Aorta (tissue), 5 donors: ENCODE results near the gene ZNF845. TPM values are rescaled to one million over a fixed set of nuclear protein-coding genes. Genes with fewer than 3 reads are reported as not detected.
"Not testable (repeated sequence)": the region's sequence is repeated elsewhere in the genome, so short reads cannot be mapped to it uniquely, and the experiment has no call there.

Experiments
- ATAC-seq: fragments of 200-7000 bp; cut with Tn5 transposase; one replicate; pipeline ENCODE4 v1.9.1; 2022; ENCODE audit warnings: moderate library complexity; ENCODE audit not compliant: low FRiP score
- DNase-seq, 2 donors: peaks; one replicate each; pipeline ENCODE4 v3.0.0-alpha.2; 2020
- H3K27ac ChIP-seq, 2 donors: one replicate each; pipeline ENCODE4 v1.5.1; 2013; ENCODE audit warnings: low read length in 2 of 2, mild to moderate bottlenecking in 2 of 2, moderate library complexity in 2 of 2, control low read depth in 1 of 2, inconsistent platforms in 1 of 2, low read depth in 1 of 2
- H3K27me3 ChIP-seq, 2 donors: one replicate each; pipeline ENCODE4 v1.6.1; 2013; ENCODE audit warnings: control low read depth in 1 of 2, low read length in 1 of 2, mild to moderate bottlenecking in 1 of 2, moderate library complexity in 1 of 2; ENCODE audit not compliant: insufficient read depth in 2 of 2, control insufficient read depth in 1 of 2
- H3K36me3 ChIP-seq, 2 donors: one replicate each; pipeline ENCODE4 v1.6.1; 2013; ENCODE audit warnings: control low read depth in 1 of 2, low read length in 1 of 2, mild to moderate bottlenecking in 1 of 2; ENCODE audit not compliant: insufficient read depth in 2 of 2, control insufficient read depth in 1 of 2
- H3K4me1 ChIP-seq, 2 donors: one replicate each; pipeline ENCODE4 v1.6.1; 2013; ENCODE audit warnings: low read length in 2 of 2, control low read depth in 1 of 2, mild to moderate bottlenecking in 1 of 2, moderate library complexity in 1 of 2; ENCODE audit not compliant: insufficient read depth in 2 of 2, control insufficient read depth in 1 of 2
- H3K4me3 ChIP-seq, 2 donors: one replicate each; pipeline ENCODE4 v1.5.1; 2013; ENCODE audit warnings: low read length in 2 of 2, control low read depth in 1 of 2, mild to moderate bottlenecking in 1 of 2
- H3K9me3 ChIP-seq: one replicate; pipeline ENCODE4 v1.6.1; 2013; ENCODE audit warnings: mild to moderate bottlenecking, low read length; ENCODE audit not compliant: control insufficient read depth
- WGBS, 2 donors: extraction: QIAGEN DNeasy Blood & Tissue Kit; methylation state at CpG; one replicate each; pipeline ENCODE4 v1.1.7; 2013; 5-methylcytosine and 5-hydroxymethylcytosine counted together
- intact Hi-C, 2 donors: fragments of 100-400 bp; cut with DNase I; formaldehyde crosslinking; loops; one replicate each; pipeline versions ENCODE4 v1.14.2 to v1.15.0; 2022
- polyA plus RNA-seq, 2 donors: library from polyadenylated mRNA; stranded (reverse); fragments of 200-250 nt; gene quantifications; one replicate each; pipeline ENCODE4 v1.2.3, GENCODE V29; 2013
- total RNA-seq, 2 donors: library from RNA; stranded (reverse); fragmentation: NEBNext Ultra II Directional; extraction: Animal tissue kit (Norgen Biotek cat#: 25700); gene quantifications; one replicate each; pipeline ENCODE4 v1.2.1, GENCODE V29; 2021
- donor health status: healthy with polysubstance abuse.
- donor health status: Bipolar disorder and iron deficiency.
- donor health status: DM: no; HTN: no; CAD: no.
- donor health status: DM: no; HTN: no; CAD: no.
- donor health status: DM: yes; HTN: yes; CAD: no.

Gene ZNF845
- total and polyA plus RNA-seq, 4 donors: 1.7 to 7.5 (median 4.9) TPM

- 25 to 26% methylated on average over 24 of the region's 24 CpGs for WGBS, 2 donors
- ATAC-seq: no peak
- intact Hi-C loops: no loop called here
- Histone ChIP-seq H3K27ac (no peak overlapping the region), H3K36me3 (no peaks in the 10 kb centered on the region), H3K4me3 (no peak overlapping the region), H3K27me3 (peaks cover 0 to 2% of the 10 kb centered on the region in 2 donors), H3K4me1 (no peaks in the 10 kb centered on the region), H3K9me3 (peaks cover 5% of the 10 kb centered on the region)
- peak; percentile 77 to 88 for DNase-seq
These were observed 4.6 kb upstream of the ZNF845 start for GRCh38 chr19:53328967-53329366.

- ATAC-seq: no peak
- Histone ChIP-seq H3K4me1 (no peaks in the 10 kb centered on the region), H3K27me3 (peaks cover 0 to 2% of the 10 kb centered on the region in 2 donors), H3K27ac (no peak overlapping the region), H3K9me3 (peaks cover 4% of the 10 kb centered on the region), H3K4me3 (peak overlapping the region in 1 of 2 donors; percentile 76), H3K36me3 (no peaks in the 10 kb centered on the region)
- intact Hi-C loops: loop anchor here (2.0 to 10.0 kb wide), 3 partner anchors 62 to 138 kb away; partner anchors contain the start of genes ZNF665 (in 2 of the 2), ZNF677 (in 1 of the 2) and ZNF765 (in 1 of the 2)
- WGBS, 2 donors: 30 to 49% methylated on average over 14 of the region's 14 CpGs
- no peak for DNase-seq
These were observed 1.1 kb upstream of the ZNF845 start for GRCh38 chr19:53332484-53332883.

- WGBS, 2 donors: 0 to 2% methylated on average over 14 of the region's 14 CpGs
- DNase-seq (peak; percentile 72 to 83), ATAC-seq (peak; percentile 45)
- Histone ChIP-seq H3K9me3 (peaks cover 2% of the 10 kb centered on the region), H3K36me3 (no peaks in the 10 kb centered on the region), H3K4me1 (no peaks in the 10 kb centered on the region), H3K4me3 (peak overlapping the region; percentile 76 to 86), H3K27me3 (no peaks in the 10 kb centered on the region), H3K27ac (peak overlapping the region; percentile 11 to 25)
- intact Hi-C loops: loop anchor here (2.0 to 10.0 kb wide), 3 partner anchors 62 to 138 kb away; partner anchors contain the start of genes ZNF665 (in 2 of the 2), ZNF677 (in 1 of the 2) and ZNF765 (in 1 of the 2)
These were observed 485 bp upstream of the ZNF845 start for GRCh38 chr19:53333066-53333462.

GRCh38 chr19:53344403-53344802, 10.9 kb downstream of the ZNF845 start:
- intact Hi-C loops: not testable (repeated sequence)

GRCh38 chr19:53355739-53356138, 22.2 kb downstream of the ZNF845 start:
- peaks cover 2 to 17% of the 10 kb centered on the region in 2 donors for H3K36me3 ChIP-seq
- ATAC-seq (no peak), DNase-seq (no peak)
- H3K27me3 ChIP-seq: no peaks in the 10 kb centered on the region
- intact Hi-C loops: no loop called here
- no peak overlapping the region for H3K4me3 ChIP-seq
- no peaks in the 10 kb centered on the region for H3K4me1 ChIP-seq
- H3K9me3 ChIP-seq: peaks cover 21% of the 10 kb centered on the region
- H3K27ac ChIP-seq: no peak overlapping the region
- 97% methylated on average over 1 of the region's 1 CpG for WGBS, 2 donors

More at GRCh38 chr19:53344403-53344802, 10.9 kb downstream of the ZNF845 start:
- Histone ChIP-seq H3K9me3 (peaks cover 46% of the 10 kb centered on the region), H3K36me3 (peaks cover 23 to 32% of the 10 kb centered on the region in 2 donors)
- not testable (repeated sequence) for ATAC-seq, H3K4me1 ChIP-seq, DNase-seq, H3K4me3 ChIP-seq, H3K27me3 ChIP-seq, H3K27ac ChIP-seq
- 97% methylated on average over 4 of the region's 4 CpGs for WGBS, 2 donors

GRCh38 chr19:53357821-53358581, 24.5 kb downstream of the ZNF845 start:
- Histone ChIP-seq H3K4me1 (no peaks in the 10 kb centered on the region), H3K36me3 (no peaks in the 10 kb centered on the region), H3K4me3 (no peak overlapping the region), H3K27ac (no peak overlapping the region), H3K9me3 (peaks cover 13% of the 10 kb centered on the region), H3K27me3 (no peaks in the 10 kb centered on the region)
- 49 to 63% methylated on average over 35 of the region's 35 CpGs for WGBS, 2 donors
- intact Hi-C loops: no loop called here
- DNase-seq (no peak), ATAC-seq (no peak)

- 87 to 89% methylated on average over 3 to 10 of the region's 10 CpGs for WGBS, 2 donors
- ATAC-seq: not testable (repeated sequence)
- intact Hi-C loops: loop anchor here in 1 of 2 donors (10.0 kb wide), 1 partner anchor 165 kb away; the partner anchor contains the start of gene ZNF665
These were observed 26.5 kb downstream of the ZNF845 start for GRCh38 chr19:53360056-53360455.

GRCh38 chr19:53365134-53365898, 31.8 kb downstream of the ZNF845 start, which contains the start of gene ZNF525:
Gene ZNF525, plus strand, starts transcription at chr19:53365705. Its CDS starts 6,577 bp downstream, at chr19:53372282.
- Histone ChIP-seq H3K9me3 (no peaks in the 10 kb centered on the region), H3K36me3 (no peaks in the 10 kb centered on the region), H3K4me3 (peak within 1 kb of the TSS; percentile 52 to 62), H3K4me1 (no peaks in the 10 kb centered on the region), H3K27me3 (no peaks in the 10 kb centered on the region), H3K27ac (peak within 1 kb of the TSS in 1 of 2 donors; percentile 43)
- WGBS, 2 donors: 1% methylated on average over 40 to 45 of the region's 45 CpGs
- DNase-seq: peak; percentile 95 to 97
- intact Hi-C loops: loop anchor here (5.0 to 10.0 kb wide), 2 partner anchors 168 to 171 kb away; partner anchors contain the start of gene ZNF665 (in 1 of the 2)
- peak; percentile 100 for ATAC-seq

More at GRCh38 chr19:53360056-53360455, 26.5 kb downstream of the ZNF845 start:
- not testable (repeated sequence) for H3K9me3 ChIP-seq, H3K4me1 ChIP-seq, H3K4me3 ChIP-seq, H3K36me3 ChIP-seq, H3K27ac ChIP-seq, H3K27me3 ChIP-seq, DNase-seq
